ENCODE data around the gene C1QTNF8. TPM values are rescaled to one million over a fixed set of nuclear protein-coding genes. Genes with fewer than 3 reads are reported as not detected.
A peak's percentile ranks its signal among the peaks of the same experiment; 100 is the strongest.

C1QTNF8 gene
- total RNA-seq, 1 experiment from 2014 or later = not detected

DNA sequence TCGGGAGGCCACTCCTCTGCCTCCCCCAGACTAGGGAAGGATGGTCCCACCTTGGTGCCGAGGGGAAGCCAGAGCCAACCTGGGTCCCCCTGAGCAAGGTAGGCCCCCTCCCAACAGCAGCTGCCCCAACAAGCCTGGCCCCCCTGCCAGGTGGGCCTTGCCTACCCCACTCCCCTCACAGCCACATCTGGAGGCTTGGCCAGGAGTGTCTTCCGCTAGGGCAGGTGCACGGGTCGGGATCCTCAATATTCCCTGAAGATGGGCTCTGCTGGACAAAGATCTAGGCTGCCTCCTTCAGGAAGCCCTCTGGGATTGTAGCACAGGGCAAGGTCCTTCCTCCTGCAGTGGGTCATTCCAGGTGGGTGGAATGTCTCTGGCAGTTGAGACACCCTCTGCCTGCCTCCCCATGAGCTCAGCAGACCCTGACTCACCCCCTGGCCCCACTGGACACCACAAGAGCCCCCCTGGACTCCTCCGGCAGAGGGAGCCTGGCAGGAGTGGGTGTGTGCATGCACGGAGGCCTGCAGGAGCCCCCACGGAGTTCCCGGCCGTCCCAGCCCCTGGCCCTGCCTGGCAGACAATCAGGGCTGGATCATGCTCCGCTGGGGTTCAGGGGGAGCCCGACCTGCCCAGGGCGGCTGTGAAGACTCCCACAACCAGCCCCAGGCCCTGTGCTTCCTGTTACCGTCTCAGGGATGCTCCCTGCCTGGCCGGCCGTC lies 435 bp downstream of the C1QTNF8 start:
- Histone ChIP-seq H2BK15ac (ENCODE audit: low read depth, low read length) (no peak overlapping the region), H4K5ac (ENCODE audit: insufficient read length, low read depth, low read length) (no peak overlapping the region), H3K14ac (ENCODE audit: insufficient read depth, low read length) (no peak overlapping the region), H3K9ac (ENCODE audit: extremely low read depth, insufficient read length, low read length) (no peak overlapping the region), H3K27ac (ENCODE audit: insufficient read length, low read depth, low read length) (no peak overlapping the region), H3K9me3 (ENCODE audit: control insufficient read depth, low read depth, low read length) (no peaks in the 10 kb centered on the region), H3K4me2 (ENCODE audit: insufficient read depth, insufficient read length, low read length) (no peak overlapping the region), H3K79me2 (ENCODE audit: insufficient read depth, low read length) (no peaks in the 10 kb centered on the region), H2BK5ac (ENCODE audit: insufficient read length, low read length) (no peak overlapping the region), H2BK20ac (ENCODE audit: low read depth, low read length, poor library complexity, severe bottlenecking) (no peak overlapping the region), H3K27me3 (ENCODE audit: insufficient read depth, low read length) (no peaks in the 10 kb centered on the region), H3K18ac (ENCODE audit: insufficient read length, low read depth, low read length) (no peak overlapping the region), H2AFZ (ENCODE audit: low read length) (no peak overlapping the region), H4K8ac (replicated peaks; ENCODE audit: insufficient read length, low read depth, low read length) (no peak overlapping the region), H4K20me1 (ENCODE audit: control insufficient read depth, insufficient read depth, insufficient read length) (no peaks in the 10 kb centered on the region), H2AK5ac (ENCODE audit: insufficient read length, low read length) (no peak overlapping the region), H3K4me1 (ENCODE audit: insufficient read depth, low read length) (no peaks in the 10 kb centered on the region), H3T11ph (ENCODE audit: low read length) (no peak overlapping the region), H4K91ac (ENCODE audit: insufficient read length, low read depth, low read length) (no peak overlapping the region), H2BK12ac (ENCODE audit: insufficient read length, low read depth, low read length) (no peak overlapping the region), H3K23me2 (ENCODE audit: insufficient read length, low read depth, low read length, poor library complexity, severe bottlenecking) (no peaks in the 10 kb centered on the region), H3K56ac (ENCODE audit: insufficient read length, low read depth, low read length) (no peak overlapping the region), H3K4ac (ENCODE audit: low read depth, low read length) (no peak overlapping the region), H3K23ac (ENCODE audit: insufficient read length, low read depth, low read length) (no peak overlapping the region), H2BK120ac (ENCODE audit: low read depth, low read length, poor library complexity, severe bottlenecking) (no peak overlapping the region), H3K79me1 (ENCODE audit: insufficient read depth, low read depth, low read length, poor library complexity, severe bottlenecking) (no peaks in the 10 kb centered on the region)
- DNase-seq = no peak
- Mint-ChIP-seq H3K9me3 (peaks cover 4 to 9% of the 10 kb centered on the region in 2 experiments; a peak in 4 of 5 replicates), H3K4me1 (peaks cover 0 to 18% of the 10 kb centered on the region in 2 experiments; a peak in 2 of 4 replicates), H3K4me3 (no peak overlapping the region), H3K36me3 (ENCODE audit: insufficient read depth in 1 of 3, low read depth in 3 of 3) (peaks cover 0 to 5% (median 3%) of the 10 kb centered on the region in 3 experiments; a peak in 3 of 7 replicates), H3K27me3 (ENCODE audit: low read depth) (no peaks in the 10 kb centered on the region), H3K27ac (no peak overlapping the region)
- TF ChIP-seq, protein P1, sequence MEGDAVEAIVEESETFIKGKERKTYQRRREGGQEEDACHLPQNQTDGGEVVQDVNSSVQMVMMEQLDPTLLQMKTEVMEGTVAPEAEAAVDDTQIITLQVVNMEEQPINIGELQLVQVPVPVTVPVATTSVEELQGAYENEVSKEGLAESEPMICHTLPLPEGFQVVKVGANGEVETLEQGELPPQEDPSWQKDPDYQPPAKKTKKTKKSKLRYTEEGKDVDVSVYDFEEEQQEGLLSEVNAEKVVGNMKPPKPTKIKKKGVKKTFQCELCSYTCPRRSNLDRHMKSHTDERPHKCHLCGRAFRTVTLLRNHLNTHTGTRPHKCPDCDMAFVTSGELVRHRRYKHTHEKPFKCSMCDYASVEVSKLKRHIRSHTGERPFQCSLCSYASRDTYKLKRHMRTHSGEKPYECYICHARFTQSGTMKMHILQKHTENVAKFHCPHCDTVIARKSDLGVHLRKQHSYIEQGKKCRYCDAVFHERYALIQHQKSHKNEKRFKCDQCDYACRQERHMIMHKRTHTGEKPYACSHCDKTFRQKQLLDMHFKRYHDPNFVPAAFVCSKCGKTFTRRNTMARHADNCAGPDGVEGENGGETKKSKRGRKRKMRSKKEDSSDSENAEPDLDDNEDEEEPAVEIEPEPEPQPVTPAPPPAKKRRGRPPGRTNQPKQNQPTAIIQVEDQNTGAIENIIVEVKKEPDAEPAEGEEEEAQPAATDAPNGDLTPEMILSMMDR (conservative IDR thresholded peaks at IDR 0.05) = 0 out of 3 replicates have a peak, but pooled peaks have one; percentile 11
- WGBS (ENCODE audit: extremely low coverage, insufficient read length, low lambda C conversion rate) = no CpG with 5 or more reads among the region's 16 CpGs
